Gastroesophageal sphincter (tissue), 4 donors: ENCODE data around the gene PCARE. TPM values are rescaled to one million over a fixed set of nuclear protein-coding genes. Genes with fewer than 3 reads are reported as not detected.

ENCODE experiments used
- ATAC-seq: fragments of 150-250 bp; one replicate; pipeline ENCODE4 v1.9.1; 2016; ENCODE audit warnings: mild to moderate bottlenecking, moderate library complexity
- H3K27ac ChIP-seq, 4 donors: fragments of 200-600 bp; sonication (generic) in 3 of 4; 1 replicate in 3 of 4; 2 replicates in 1 of 4; pipeline ENCODE4 v1.5.1; 2016 to 2019
- H3K27me3 ChIP-seq: fragments of 200-600 bp; sonication (generic); one replicate; pipeline ENCODE4 v1.5.1; 2019
- H3K36me3 ChIP-seq, 2 donors: fragments of 200-600 bp; sonication (generic); one replicate each; pipeline ENCODE4 v1.5.1; 2019; ENCODE audit warnings: control low read depth in 1 of 2
- H3K4me1 ChIP-seq, 3 donors: fragments of 200-600 bp; sonication (generic); 1 replicate in 2 of 3; 2 replicates in 1 of 3; pipeline ENCODE4 v1.5.1; 2016 to 2019; ENCODE audit warnings: control low read depth in 2 of 3
- H3K4me3 ChIP-seq, 2 donors: fragments of 200-600 bp; sonication (generic); one replicate each; pipeline ENCODE4 v1.5.1; 2019; ENCODE audit warnings: mild to moderate bottlenecking in 1 of 2, moderate library complexity in 1 of 2
- H3K9me3 ChIP-seq, 3 donors: fragments of 200-600 bp; sonication (generic); one replicate each; pipeline ENCODE4 v1.5.1; 2017 to 2019; ENCODE audit warnings: control low read depth in 2 of 3
- CTCF ChIP-seq, 4 experiments: fragments of 200-600 bp in 2 of 4; fragments of 450-650 bp in 2 of 4; sonication (generic) in 1 of 4; IDR thresholded peaks; one replicate each; pipeline ENCODE4 v1.5.1; 2017 to 2019; ENCODE audit warnings: antibody characterized with exemption in 4 of 4, mild to moderate bottlenecking in 2 of 4, moderate library complexity in 2 of 4
- EP300 ChIP-seq: sonication (generic); formaldehyde crosslinking; IDR thresholded peaks from one replicate; pipeline ENCODE4 v1.6.1; 2017; ENCODE audit warnings: antibody characterized with exemption, mild to moderate bottlenecking
- POLR2A ChIP-seq, 2 donors: fragments of 450-650 bp; IDR thresholded peaks; one replicate each; pipeline ENCODE4 v1.6.1; 2017; ENCODE audit warnings: antibody characterized with exemption in 2 of 2, mild to moderate bottlenecking in 2 of 2, moderate library complexity in 1 of 2
- POLR2AphosphoS5 ChIP-seq: sonication (generic); formaldehyde crosslinking; IDR thresholded peaks from one replicate; pipeline ENCODE4 v1.6.1; 2017; ENCODE audit warnings: antibody characterized with exemption
- whole genome bisulfite sequencing, 2 donors: methylation state at CpG; one replicate each; pipeline ENCODE4 v1.1.5; 2018; ENCODE audit warnings: low coverage in 1 of 2; 5-methylcytosine and 5-hydroxymethylcytosine counted together
- total RNA-seq, 4 donors: library from RNA; depleted of rRNA; stranded (reverse); fragments of >200 nt; gene quantifications; one replicate each; pipeline ENCODE4 v1.1.0, GENCODE V29; 2016

PCARE gene
- total RNA-seq, 4 donors from 2014 or later: under 0.01 TPM; not detected in 3

DNA sequence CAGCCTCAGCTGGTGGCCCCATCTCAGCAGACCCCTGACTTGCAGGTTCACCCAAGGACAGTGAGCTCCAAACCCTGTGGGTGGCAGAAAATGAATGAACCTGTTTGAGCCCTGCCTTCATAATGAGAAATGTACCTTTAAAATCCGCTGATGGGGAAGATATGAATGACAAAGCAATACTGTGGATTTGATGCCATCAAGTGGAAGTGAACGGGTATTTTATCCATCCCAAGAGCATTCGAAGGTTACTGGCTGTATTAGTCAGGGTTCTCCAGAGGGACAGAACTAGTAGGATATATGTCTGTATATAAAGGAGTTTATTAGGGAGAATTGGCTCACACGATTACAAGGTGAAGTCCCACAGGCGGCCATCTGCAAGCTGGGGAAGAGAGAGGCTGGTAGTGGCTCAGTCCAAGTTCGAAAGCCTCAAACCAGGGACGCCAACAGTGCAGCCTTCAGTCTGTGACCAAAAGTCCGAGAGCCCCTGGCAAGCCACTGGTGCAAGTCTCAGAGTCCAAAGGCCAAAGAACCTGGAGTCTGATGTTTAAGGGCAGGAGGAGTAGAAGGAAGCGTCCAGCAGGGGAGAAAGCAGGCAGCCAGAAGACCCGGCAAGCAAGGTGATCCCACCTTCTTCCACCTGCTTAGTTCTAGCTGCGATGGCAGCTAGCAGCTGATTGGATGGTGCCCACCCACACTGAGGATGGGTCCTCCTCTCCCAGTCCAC is 61.1 kb downstream of the PCARE start:
- Histone ChIP-seq H3K9me3 (no peaks in the 10 kb centered on the region), H3K27ac (peak overlapping the region in 1 of 4 donors; percentile 61), H3K4me1 (peaks cover 5 to 40% (median 24%) of the 10 kb centered on the region in 3 donors), H3K4me3 (no peak overlapping the region), H3K36me3 (no peaks in the 10 kb centered on the region), H3K27me3 (no peaks in the 10 kb centered on the region)
- ATAC-seq: no peak
- WGBS, 2 donors: 44 to 76% methylated on average over 5 to 10 of the region's 11 CpGs
- TF ChIP-seq CTCF (IDR thresholded peaks at IDR 0.05) (peak in 3 of 4 experiments; percentile 25 to 39 (median 27)), POLR2AphosphoS5 (no peak), POLR2A (IDR thresholded peaks at IDR 0.05) (no peak), EP300 (no peak)

DNA sequence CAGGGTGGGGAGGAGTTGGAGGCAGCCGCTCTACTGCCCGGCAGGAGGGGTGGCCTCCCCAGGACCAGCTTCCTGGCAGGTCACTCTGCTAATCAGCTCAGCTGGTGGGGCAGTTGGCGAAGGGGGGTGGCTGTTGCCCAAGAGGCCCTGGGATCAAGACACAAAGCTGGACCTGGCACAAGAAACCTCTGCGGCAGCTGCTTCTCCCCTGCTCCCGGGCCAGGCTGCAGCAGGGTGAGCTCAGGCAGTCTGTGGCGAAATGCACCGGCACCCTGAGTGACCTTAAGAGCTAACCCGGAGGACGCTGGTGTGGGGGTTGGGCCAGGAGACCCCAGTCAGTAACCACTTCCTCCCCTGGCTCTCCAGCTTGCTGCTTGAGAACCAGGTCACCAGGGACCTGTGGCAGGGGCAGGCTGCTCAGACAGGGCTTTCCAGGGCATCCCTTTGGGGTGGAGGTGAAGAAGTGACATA is 62.1 kb downstream of the PCARE start:
- no peaks in the 10 kb centered on the region for H3K27me3 ChIP-seq
- H3K4me3 ChIP-seq: no peak overlapping the region
- peak; percentile 72 for ATAC-seq
- H3K9me3 ChIP-seq: no peaks in the 10 kb centered on the region
- no peaks in the 10 kb centered on the region for H3K36me3 ChIP-seq
- 63% methylated on average over 2 of the region's 9 CpGs; no CpG with 5 or more reads in 1 of the 2 donors for WGBS, 2 donors
- peaks cover 5 to 40% (median 24%) of the 10 kb centered on the region in 3 donors for H3K4me1 ChIP-seq
- TF ChIP-seq POLR2AphosphoS5 (peak; percentile 52), EP300 (no peak)
- H3K27ac ChIP-seq: peak overlapping the region in 3 of 4 donors; percentile 41 to 61 (median 54)

Other genes starting within 250 kb of the PCARE start
- gene TRMT61B, start 204.2 kb downstream of the PCARE start, total RNA-seq: 10 to 100 TPM in 3 of 4 donors, 1 to 10 TPM in 1; 8.6 to 20.3 (median 12.7) TPM
- 10 to 100 TPM; 29.6 to 51.7 (median 39.0) TPM for gene WDR43, start 179.9 kb downstream of the PCARE start, total RNA-seq
- 1 to 10 TPM; 1.5 to 3.8 (median 1.9) TPM for gene TOGARAM2, start 93.2 kb downstream of the PCARE start, total RNA-seq
- 10 to 100 TPM; 64.7 to 96.0 (median 77.3) TPM for gene CLIP4, start 40.9 kb upstream of the PCARE start, total RNA-seq